ENCODE data around the gene QSOX2.
"Not testable (repeated sequence)": the region's sequence is repeated elsewhere in the genome, so short reads cannot be mapped to it uniquely, and the experiment has no call there.

Gene QSOX2

GRCh38 chr9:136282272-136282861 is 36.8 kb upstream of the QSOX2 start:
- DNase-seq (ENCODE audit: low read depth), result no peak

DNA sequence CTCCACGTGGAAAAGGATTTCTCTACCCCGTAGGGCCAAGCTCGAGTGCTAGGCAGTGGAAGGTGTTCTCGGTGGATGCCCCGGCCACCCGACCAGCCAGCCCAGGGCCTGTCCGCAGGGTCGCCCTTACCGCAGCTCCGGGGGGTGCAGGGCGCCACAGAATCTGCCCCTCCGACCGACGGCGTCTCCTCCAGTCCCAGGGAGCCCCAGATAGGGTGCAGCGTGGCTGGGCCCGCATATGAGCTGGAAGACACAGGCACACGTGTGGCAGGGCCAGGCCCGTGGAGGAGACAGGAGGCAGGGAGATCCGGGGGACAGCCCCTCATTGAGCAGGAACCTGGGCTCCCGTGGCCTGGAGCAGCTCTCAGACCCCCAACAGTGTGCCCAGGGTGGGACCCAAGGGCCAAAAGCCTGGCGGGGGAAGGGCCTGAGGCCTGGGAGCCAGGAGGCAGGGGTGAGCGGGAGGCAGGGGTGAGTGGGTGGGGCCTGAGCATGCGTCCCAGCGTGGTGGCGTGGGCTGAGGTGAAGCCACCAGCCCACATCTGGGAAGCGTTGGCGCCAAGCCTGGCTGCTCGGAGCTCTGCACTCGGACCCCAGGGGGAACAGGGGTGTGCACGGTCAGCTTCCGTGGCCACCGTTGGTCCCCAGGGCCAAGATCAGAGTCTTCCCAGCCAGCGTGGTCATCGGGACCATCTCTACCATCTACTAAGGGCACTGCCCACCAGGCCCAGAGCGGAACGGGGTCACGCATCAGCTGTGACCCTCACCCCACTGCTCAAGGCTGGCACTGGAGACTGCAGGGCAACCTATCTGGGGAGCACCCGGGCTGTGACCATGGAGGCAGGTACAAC is 36.0 kb upstream of the QSOX2 start:
- DNase-seq (ENCODE audit: low read depth), result no peak

DNA sequence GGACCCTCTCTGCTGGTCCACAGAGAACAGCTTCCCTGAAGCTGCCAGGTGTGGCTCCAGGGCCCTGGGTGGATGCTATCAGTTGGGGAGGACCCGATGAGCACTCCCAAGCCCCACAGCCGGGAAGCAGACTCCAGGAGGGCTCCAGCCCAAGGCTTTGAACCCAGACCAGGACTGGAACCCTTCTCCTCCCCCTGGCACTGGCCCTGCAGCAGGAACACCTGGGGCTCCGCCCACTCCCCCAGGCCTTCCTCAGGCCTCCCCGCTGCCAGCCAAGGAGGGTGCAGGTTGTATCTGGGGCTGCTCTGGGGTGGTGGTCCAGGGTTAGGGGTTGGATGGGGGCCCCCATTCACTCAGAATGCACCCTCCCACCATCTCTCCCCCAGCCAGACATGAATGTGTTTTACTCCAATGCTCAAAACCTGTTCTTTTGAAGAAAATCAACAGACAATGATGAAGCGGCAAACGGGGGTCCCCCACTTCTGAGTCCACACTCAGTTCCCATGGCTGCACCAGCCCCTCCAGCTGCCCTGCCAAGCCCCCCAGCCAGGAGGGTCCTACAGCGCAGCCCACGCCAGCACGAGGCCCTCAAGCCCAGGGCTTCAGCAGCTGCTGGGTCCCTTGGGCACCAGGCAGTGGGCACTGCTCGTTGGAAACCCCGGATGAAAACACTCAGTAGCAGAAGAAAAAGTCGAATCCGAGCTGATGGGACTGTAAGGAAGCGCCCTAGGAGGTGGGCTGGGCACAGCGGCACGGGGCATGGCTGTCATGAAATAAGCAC is 35.1 kb upstream of the QSOX2 start:
- DNase-seq (ENCODE audit: low read depth), result no peak

DNA sequence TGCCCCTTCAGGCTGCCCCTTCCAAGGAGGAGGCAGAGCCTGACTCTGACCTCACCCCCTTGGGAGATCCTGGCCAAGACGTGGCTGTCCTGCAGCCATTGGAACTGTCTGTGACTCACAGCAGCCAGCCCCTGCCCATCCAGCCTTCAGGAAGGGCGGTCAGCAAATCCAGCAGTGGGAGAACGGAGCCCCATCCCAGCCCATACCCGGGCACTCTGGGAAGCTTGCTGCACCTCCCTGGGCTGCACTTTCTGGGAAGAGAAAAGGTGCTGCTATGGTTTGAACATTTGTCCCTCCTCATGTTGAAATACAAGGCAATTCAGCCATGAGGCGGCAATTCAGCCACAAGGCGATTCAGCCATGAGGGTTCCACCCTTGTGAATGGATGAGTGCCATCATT is 33.9 kb upstream of the QSOX2 start:
- no peak for DNase-seq (ENCODE audit: low read depth)

GRCh38 chr9:136278894-136279293 is 33.3 kb upstream of the QSOX2 start:
- no peak for DNase-seq (ENCODE audit: low read depth)

GRCh38 chr9:136278221-136278620 is 32.6 kb upstream of the QSOX2 start:
- no peak for DNase-seq (ENCODE audit: low read depth)

- no peak for DNase-seq (ENCODE audit: low read depth)
Measured at GRCh38 chr9:136277746-136278145, 32.1 kb upstream of the QSOX2 start.

GRCh38 chr9:136276716-136277115 is 31.1 kb upstream of the QSOX2 start:
- no peak for DNase-seq (ENCODE audit: low read depth)

- DNase-seq (ENCODE audit: low read depth), result no peak
Measured at GRCh38 chr9:136275655-136276429, 30.2 kb upstream of the QSOX2 start.

GRCh38 chr9:136274786-136275654 is 29.4 kb upstream of the QSOX2 start:
- DNase-seq (ENCODE audit: low read depth), result no peak

DNA sequence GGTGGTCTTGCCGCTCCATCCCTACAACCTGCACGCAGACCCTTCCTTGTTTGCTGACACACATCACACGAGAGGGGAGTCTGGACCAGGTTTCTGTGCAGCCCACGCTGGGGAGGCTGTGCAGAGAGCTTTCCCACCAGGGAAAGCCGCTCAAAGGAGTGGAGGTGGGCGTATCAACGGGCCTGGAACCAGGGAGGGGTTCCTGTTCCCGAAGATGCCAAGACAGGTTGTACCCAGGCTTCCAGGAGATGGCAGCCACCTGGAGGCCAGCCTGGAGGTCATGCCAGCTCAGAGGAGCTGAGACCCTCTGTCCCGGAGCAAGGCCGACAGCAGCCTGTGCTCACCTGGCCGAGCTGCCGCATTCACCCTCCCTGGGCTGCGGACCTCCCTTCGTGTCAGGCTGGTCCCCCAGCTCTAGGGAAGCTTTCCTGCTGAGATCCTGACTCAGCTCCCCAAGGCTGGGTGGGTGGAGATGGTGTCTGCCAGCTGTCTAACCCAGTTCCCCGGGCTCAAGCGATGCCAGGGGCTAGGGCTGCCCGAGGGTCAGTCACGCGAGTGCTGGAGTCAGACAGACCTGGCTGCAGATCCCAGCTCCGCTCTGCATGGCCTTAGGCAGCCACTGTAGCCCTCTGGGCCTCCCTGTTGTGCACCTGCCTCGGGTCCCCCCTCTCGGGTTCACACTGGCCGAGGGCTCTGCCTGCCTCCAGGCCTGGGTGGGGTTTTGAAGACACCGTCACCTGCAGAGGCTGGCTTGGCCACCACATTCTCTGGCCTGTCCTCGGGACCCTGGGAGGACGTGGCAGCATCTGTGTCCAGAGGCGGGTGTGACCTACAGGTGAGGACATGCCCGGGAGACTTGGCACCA is 28.5 kb upstream of the QSOX2 start:
- no peak for DNase-seq (ENCODE audit: low read depth)

DNA sequence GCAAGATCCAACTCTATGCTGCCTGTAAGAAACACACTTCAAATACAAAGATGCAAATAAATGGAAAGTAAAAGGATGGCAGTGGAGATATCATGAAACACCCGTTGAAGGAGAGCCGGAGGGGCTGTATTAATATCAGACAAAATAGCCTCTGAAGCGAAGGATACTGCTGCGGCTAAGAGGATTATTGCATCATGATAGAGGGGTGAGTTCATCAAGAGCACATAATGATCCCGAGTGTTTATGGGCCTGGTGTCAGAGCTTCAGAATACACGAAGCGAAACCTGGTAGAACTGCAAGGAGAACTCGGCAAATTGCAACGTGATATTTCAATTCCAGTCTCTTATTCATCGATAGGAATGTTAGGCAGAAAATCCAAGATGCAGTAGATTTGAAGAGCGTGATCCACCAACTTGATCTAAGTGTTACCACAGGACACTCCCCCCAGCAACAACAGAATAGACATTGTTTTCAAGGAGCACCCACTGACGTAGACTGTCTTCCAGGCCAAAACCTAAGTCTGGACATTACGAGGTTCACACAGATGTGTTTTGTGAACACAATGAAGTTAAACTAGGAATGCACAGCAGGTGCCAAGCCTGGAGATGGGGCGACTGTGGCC is 27.7 kb upstream of the QSOX2 start:
- no peak for DNase-seq (ENCODE audit: low read depth)

DNA sequence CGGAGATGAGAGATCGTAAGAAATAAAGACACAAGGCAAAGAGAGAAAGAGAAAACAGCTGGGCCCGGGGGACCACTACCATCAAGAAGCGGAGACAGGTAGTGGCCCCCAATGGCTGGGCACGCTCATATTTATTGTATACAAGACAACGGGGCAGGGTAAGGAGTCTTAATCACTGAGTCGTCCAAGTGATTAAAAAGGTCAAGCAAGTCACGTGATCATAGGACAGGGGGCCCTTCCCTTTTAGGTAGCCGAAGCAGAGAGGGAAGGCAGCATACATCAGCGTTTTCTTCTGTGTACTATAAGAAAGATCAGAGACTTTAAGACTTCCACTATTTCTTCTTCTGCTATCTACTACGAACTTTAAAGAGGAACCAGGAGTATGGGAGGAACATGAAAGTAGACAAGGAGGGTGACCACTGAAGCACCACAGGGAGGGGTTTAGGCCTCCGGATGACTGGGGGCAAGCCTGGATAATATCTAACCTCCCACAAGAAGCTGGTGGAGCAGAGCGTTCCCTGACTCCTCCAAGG is 24.6 kb upstream of the QSOX2 start:
- DNase-seq (ENCODE audit: low read depth), result no peak

DNA sequence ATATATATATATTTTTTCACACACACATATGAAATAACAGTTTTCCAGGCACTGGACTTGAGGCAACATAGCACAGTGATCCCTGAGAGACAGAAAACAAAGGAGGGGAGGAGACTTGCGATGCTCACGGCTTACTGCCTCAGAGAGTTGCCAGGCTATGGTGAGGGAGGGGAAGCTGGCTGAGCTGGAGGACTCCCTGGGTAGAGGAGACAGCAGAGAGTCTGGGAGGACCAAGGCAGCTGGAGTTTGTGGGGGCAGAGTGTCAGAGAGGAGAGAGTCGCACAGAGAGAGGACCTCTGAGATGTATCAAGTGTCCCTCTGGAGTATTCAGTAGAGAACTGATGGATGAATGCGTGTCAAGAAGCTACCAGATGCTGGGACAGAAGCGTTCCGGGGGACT is 23.1 kb upstream of the QSOX2 start:
- no peak for DNase-seq (ENCODE audit: low read depth)

DNA sequence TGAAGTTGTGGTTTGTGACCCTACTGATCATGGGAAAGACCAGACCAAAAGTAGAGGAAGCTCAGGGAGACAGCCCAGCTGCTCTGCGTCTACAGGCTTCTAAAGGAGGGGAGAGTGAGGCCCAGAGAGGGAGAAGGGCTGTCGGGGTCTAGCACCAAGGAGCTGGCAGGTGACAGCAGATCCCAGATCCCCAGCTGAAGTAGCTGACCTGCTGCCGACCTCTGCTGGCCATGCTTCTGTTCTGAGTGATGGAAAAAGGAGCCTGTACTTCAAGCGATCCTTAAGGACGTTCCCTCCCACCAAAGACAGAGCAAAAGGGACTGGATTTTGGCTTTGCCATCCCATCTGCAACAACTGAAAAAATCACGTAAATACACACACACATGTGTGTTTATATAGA is 22.7 kb upstream of the QSOX2 start:
- no peak for DNase-seq (ENCODE audit: low read depth)

- no peak for DNase-seq (ENCODE audit: low read depth)
Measured at GRCh38 chr9:136267261-136268111, 21.9 kb upstream of the QSOX2 start.

- DNase-seq (ENCODE audit: low read depth), result not testable (repeated sequence)
Measured at GRCh38 chr9:136266641-136267040, 21.0 kb upstream of the QSOX2 start.

DNA sequence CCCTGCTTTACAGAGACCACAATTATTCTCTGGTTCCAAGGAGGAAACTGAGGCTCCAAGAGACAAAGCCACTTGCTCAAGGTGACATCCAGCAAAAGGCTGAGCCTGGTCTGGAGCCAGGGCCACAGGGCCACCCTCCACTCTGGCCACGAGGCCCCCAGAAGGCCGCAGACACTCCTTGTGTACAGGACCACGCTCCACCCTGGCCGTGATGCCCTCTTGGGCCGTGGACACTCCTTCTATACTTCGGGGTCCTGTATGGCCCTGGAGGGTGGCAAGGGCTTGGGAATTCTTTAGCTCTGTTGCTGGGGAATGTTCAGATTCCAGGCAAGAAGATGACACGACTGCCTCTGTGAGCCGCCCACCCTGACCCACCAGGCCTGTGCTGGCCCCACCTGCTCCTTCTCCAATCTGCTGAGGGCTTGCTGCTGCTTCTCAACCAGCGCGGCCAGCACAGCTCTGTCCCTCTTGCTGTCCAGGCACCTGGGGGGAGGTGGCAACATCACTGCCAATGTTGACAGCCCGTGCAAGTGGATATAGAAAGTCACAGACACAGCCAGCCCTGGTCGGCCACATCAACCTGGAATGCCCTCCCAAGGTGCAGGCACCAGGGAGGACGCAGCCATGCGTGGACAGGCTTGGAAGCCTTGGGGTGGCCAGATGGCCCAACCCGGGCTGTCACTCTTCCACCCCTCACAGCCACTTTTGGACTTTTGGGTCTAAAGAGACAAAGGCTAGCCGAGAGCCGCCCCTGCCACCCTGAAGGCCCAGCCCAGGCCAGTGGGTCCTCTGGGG is 20.1 kb upstream of the QSOX2 start:
- no peak for DNase-seq (ENCODE audit: low read depth)
